ENCODE measurements around the gene CCDC50.

GRCh38 chr3:191357909-191358308 lies 28.7 kb downstream of the CCDC50 start:
- no peak for TF ChIP-seq CTCF (IDR thresholded peaks at IDR 0.05; ENCODE audit: insufficient read depth, low read length)
- no peak for TF ChIP-seq REST (IDR thresholded peaks at IDR 0.05; ENCODE audit: insufficient replicate concordance, low read depth)
- no peak for TF ChIP-seq POLR2AphosphoS5 (IDR thresholded peaks at IDR 0.05; ENCODE audit: low read depth)
- TF ChIP-seq GABPA (IDR thresholded peaks at IDR 0.05; ENCODE audit: low read depth), result no peak
- no peak for TF ChIP-seq SPI1 (IDR thresholded peaks at IDR 0.05; ENCODE audit: borderline replicate concordance, low read depth)
